ENCODE data around the gene CERKL. TPM values are rescaled to one million over a fixed set of nuclear protein-coding genes. Genes with fewer than 3 reads are reported as not detected.

The CERKL gene
- total RNA-seq, 2 donors from 2014 or later = not detected

DNA sequence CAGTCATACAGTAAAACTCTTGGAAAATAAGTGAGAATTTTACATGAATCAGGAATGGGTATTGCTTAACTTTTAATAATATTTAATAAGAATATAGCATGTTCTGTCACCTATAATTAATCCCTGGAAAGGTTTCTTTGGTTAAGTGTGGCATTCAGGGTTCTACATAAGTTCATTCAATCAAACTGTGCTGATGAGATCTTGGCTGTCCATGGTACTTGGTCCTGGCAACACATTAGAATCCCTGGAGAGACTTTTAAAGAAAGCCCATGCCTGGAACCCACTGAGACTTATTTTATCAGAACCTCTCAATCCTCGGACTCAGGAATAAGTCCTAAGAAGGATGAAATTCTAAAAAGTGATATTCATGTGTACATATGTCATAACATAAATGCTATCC lies 60.3 kb downstream of the CERKL start:
- no peaks in the 10 kb centered on the region for H3K36me3 Mint-ChIP-seq
- no peak overlapping the region for H3K27ac Mint-ChIP-seq
- H3K4me3 Mint-ChIP-seq = no peak overlapping the region

GRCh38 chr2:181594322-181594721 lies 62.6 kb downstream of the CERKL start:
- ATAC-seq = no peak
- peaks cover 0 to 7% of the 10 kb centered on the region in 2 donors for H3K27me3 Mint-ChIP-seq
- H3K4me1 Mint-ChIP-seq (ENCODE audit: low read depth in 2 of 2) = no peaks in the 10 kb centered on the region
- H3K9me3 Mint-ChIP-seq = no peaks in the 10 kb centered on the region
- no peak overlapping the region for H3K27ac Mint-ChIP-seq
- H3K36me3 Mint-ChIP-seq = no peaks in the 10 kb centered on the region
- DNase-seq (ENCODE audit: low spot score) = no peak
- H3K4me3 Mint-ChIP-seq = no peak overlapping the region

More for the DNA sequence above, 60.3 kb downstream of the CERKL start:
- ATAC-seq (no peak), DNase-seq (ENCODE audit: low spot score) (no peak)
- Mint-ChIP-seq H3K9me3 (no peaks in the 10 kb centered on the region), H3K4me1 (ENCODE audit: low read depth in 2 of 2) (no peaks in the 10 kb centered on the region), H3K27me3 (peaks cover 7 to 10% of the 10 kb centered on the region in 2 donors)

- DNase-seq (ENCODE audit: low spot score) = no peak
- ATAC-seq = no peak
- no peak overlapping the region for H3K4me3 Mint-ChIP-seq
- H3K27ac Mint-ChIP-seq = no peak overlapping the region
- no peaks in the 10 kb centered on the region for H3K9me3 Mint-ChIP-seq
- H3K4me1 Mint-ChIP-seq (ENCODE audit: low read depth in 2 of 2) = peaks cover 16 to 21% of the 10 kb centered on the region in 2 donors
- H3K27me3 Mint-ChIP-seq = peaks cover 11 to 15% of the 10 kb centered on the region in 2 donors
- H3K36me3 Mint-ChIP-seq = no peaks in the 10 kb centered on the region
Measured at GRCh38 chr2:181589779-181590178, 67.1 kb downstream of the CERKL start.

DNA sequence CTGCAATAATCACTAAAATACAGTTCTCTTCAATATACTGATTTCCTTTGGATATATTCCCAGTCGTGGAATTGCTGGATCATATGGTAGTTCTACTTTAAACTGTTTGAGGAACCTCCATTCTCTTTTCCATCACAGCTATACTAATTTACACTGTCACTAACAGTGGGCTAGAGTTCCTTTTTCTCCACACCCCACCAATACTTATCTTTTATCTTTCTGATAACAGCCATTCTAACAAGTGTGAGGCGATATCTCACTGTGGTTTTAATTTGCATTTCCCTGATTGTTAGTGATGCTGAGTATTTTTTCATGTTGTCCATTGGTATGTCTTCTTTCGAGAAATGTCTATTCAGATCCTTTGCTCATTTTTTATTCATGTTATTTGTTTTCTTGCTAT lies 68.4 kb downstream of the CERKL start:
- Mint-ChIP-seq H3K36me3 (no peaks in the 10 kb centered on the region), H3K9me3 (no peaks in the 10 kb centered on the region), H3K4me3 (no peak overlapping the region), H3K27ac (no peak overlapping the region), H3K27me3 (peaks cover 13 to 19% of the 10 kb centered on the region in 2 donors), H3K4me1 (ENCODE audit: low read depth in 2 of 2) (peaks cover 16 to 21% of the 10 kb centered on the region in 2 donors)
- no peak for DNase-seq (ENCODE audit: low spot score)
- ATAC-seq = no peak

DNA sequence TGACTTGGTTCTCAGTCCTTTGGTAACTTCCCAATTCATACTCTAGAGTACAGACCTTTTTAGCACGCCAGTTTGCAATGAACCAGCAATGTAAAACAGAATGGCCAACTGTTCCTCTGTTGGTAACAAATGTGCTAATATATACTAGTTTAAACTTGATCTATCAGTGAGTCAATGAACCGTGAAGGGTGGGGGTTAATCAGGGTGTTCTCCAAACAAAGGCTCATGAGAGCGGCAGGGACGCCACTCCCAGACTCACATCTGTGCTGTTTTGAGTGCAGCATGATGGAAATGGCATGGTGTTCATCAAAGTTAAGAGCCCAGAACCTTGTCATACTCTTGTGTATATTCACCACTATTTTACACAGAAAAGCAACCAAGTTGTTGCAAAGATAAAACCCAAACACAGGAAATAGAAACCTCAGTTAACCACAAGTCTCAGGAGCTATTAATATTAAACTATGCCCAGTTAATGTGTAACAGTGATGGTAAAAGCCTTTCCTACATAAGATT lies 70.3 kb downstream of the CERKL start:
- Mint-ChIP-seq H3K9me3 (no peaks in the 10 kb centered on the region), H3K27me3 (peaks cover 19 to 25% of the 10 kb centered on the region in 2 donors), H3K27ac (peak overlapping the region in 1 of 2 donors; percentile 19), H3K36me3 (no peaks in the 10 kb centered on the region), H3K4me3 (no peak overlapping the region), H3K4me1 (ENCODE audit: low read depth in 2 of 2) (peaks cover 16 to 21% of the 10 kb centered on the region in 2 donors)
- ATAC-seq (peak in 1 of 2 donors; percentile 61), DNase-seq (ENCODE audit: low spot score) (no peak)

GRCh38 chr2:181585732-181586131 lies 71.2 kb downstream of the CERKL start:
- Mint-ChIP-seq H3K27me3 (peaks cover 19 to 31% of the 10 kb centered on the region in 2 donors), H3K4me3 (no peak overlapping the region), H3K9me3 (no peaks in the 10 kb centered on the region), H3K36me3 (no peaks in the 10 kb centered on the region), H3K27ac (no peak overlapping the region), H3K4me1 (ENCODE audit: low read depth in 2 of 2) (peaks cover 16 to 21% of the 10 kb centered on the region in 2 donors)
- ATAC-seq = no peak
- DNase-seq (ENCODE audit: low spot score) = no peak

GRCh38 chr2:181581534-181581933 lies 75.4 kb downstream of the CERKL start:
- H3K4me1 Mint-ChIP-seq (ENCODE audit: low read depth in 2 of 2) = peaks cover 4 to 10% of the 10 kb centered on the region in 2 donors
- DNase-seq (ENCODE audit: low spot score) (no peak), ATAC-seq (no peak)
- no peak overlapping the region for H3K27ac Mint-ChIP-seq
- H3K4me3 Mint-ChIP-seq = no peak overlapping the region
- H3K27me3 Mint-ChIP-seq = peaks cover 12 to 21% of the 10 kb centered on the region in 2 donors
- no peaks in the 10 kb centered on the region for H3K36me3 Mint-ChIP-seq
- H3K9me3 Mint-ChIP-seq = no peaks in the 10 kb centered on the region

DNA sequence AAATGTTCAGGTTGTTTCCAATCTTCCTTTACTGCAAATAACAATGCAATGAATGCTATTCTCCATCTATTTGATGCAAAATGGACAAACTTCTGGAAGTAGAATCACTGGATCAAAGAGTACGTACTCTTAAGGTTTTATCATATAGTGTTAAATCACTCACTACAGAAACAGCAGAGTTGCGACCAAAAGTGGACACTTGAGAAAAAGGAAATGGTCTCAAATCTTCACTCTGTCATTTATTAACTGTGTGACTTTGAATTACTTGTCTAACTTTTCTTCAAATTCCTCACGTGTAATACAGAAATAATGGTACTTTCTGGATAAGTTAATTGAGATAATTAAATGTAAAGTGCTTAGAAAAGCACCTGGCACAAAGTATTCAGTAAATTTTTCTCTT lies 78.1 kb downstream of the CERKL start:
- Mint-ChIP-seq H3K27me3 (peaks cover 10 to 20% of the 10 kb centered on the region in 2 donors), H3K27ac (no peak overlapping the region), H3K9me3 (no peaks in the 10 kb centered on the region), H3K4me1 (ENCODE audit: low read depth in 2 of 2) (no peaks in the 10 kb centered on the region), H3K4me3 (no peak overlapping the region), H3K36me3 (no peaks in the 10 kb centered on the region)
- no peak for DNase-seq (ENCODE audit: low spot score)
- ATAC-seq = no peak

GRCh38 chr2:181576431-181576830 lies 80.5 kb downstream of the CERKL start:
- H3K4me3 Mint-ChIP-seq = no peak overlapping the region
- no peak for ATAC-seq
- no peaks in the 10 kb centered on the region for H3K4me1 Mint-ChIP-seq (ENCODE audit: low read depth in 2 of 2)
- DNase-seq (ENCODE audit: low spot score) = no peak
- no peak overlapping the region for H3K27ac Mint-ChIP-seq
- H3K36me3 Mint-ChIP-seq = no peaks in the 10 kb centered on the region
- H3K9me3 Mint-ChIP-seq = no peaks in the 10 kb centered on the region
- peaks cover 4 to 25% of the 10 kb centered on the region in 2 donors for H3K27me3 Mint-ChIP-seq

GRCh38 chr2:181575650-181576025 lies 81.3 kb downstream of the CERKL start:
- no peak overlapping the region for H3K27ac Mint-ChIP-seq
- peaks cover 4 to 18% of the 10 kb centered on the region in 2 donors for H3K27me3 Mint-ChIP-seq
- no peak for DNase-seq (ENCODE audit: low spot score)
- ATAC-seq = no peak
- no peak overlapping the region for H3K4me3 Mint-ChIP-seq
- no peaks in the 10 kb centered on the region for H3K9me3 Mint-ChIP-seq
- no peaks in the 10 kb centered on the region for H3K36me3 Mint-ChIP-seq
- peaks cover 0 to 2% of the 10 kb centered on the region in 2 donors for H3K4me1 Mint-ChIP-seq (ENCODE audit: low read depth in 2 of 2)

DNA sequence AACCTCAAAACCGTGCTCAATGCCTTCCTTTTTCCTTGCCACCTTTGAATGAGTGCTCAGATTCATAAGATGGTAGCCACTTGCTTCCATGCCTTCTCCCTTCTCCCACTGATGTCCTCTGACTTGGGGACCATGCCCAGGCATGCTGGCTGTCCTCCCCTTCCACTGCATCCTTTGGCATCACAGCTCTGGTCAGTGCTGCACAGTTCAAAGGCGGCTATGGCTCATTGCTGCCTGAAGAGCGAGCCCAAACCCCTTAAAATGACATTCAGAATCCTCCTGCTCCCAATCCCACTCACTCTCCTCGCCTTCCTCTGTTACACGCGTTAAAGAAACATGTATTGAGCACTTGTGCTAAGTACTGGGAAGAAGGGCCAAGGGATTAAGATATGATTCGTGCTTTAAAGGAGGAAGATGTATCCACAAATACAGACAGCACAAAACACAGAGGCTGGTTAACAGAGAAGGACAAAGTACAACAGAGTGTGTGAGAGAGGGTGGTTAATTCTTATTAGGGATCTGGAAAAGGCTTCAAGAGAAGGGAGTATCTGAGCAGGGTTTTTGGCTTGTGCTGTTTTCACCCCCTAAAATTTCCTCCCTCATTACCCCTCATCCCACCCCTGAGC lies 81.8 kb downstream of the CERKL start:
- no peak for ATAC-seq
- H3K27me3 Mint-ChIP-seq = peaks cover 4 to 18% of the 10 kb centered on the region in 2 donors
- no peak overlapping the region for H3K27ac Mint-ChIP-seq
- H3K4me3 Mint-ChIP-seq = no peak overlapping the region
- peaks cover 0 to 2% of the 10 kb centered on the region in 2 donors for H3K4me1 Mint-ChIP-seq (ENCODE audit: low read depth in 2 of 2)
- H3K36me3 Mint-ChIP-seq = no peaks in the 10 kb centered on the region
- H3K9me3 Mint-ChIP-seq = no peaks in the 10 kb centered on the region
- no peak for DNase-seq (ENCODE audit: low spot score)

- ATAC-seq = no peak
- Mint-ChIP-seq H3K27me3 (peaks cover 4 to 18% of the 10 kb centered on the region in 2 donors), H3K36me3 (no peaks in the 10 kb centered on the region), H3K9me3 (no peaks in the 10 kb centered on the region), H3K4me1 (ENCODE audit: low read depth in 2 of 2) (peaks cover 0 to 2% of the 10 kb centered on the region in 2 donors), H3K4me3 (no peak overlapping the region), H3K27ac (no peak overlapping the region)
- DNase-seq (ENCODE audit: low spot score) = no peak
Measured at GRCh38 chr2:181574321-181574720, 82.6 kb downstream of the CERKL start.

GRCh38 chr2:181573140-181573736 lies 83.7 kb downstream of the CERKL start:
- ATAC-seq (no peak), DNase-seq (ENCODE audit: low spot score) (no peak)
- Mint-ChIP-seq H3K27me3 (peaks cover 4 to 24% of the 10 kb centered on the region in 2 donors), H3K4me3 (no peak overlapping the region), H3K4me1 (ENCODE audit: low read depth in 2 of 2) (peaks cover 0 to 2% of the 10 kb centered on the region in 2 donors), H3K9me3 (no peaks in the 10 kb centered on the region), H3K27ac (no peak overlapping the region), H3K36me3 (no peaks in the 10 kb centered on the region)

DNA sequence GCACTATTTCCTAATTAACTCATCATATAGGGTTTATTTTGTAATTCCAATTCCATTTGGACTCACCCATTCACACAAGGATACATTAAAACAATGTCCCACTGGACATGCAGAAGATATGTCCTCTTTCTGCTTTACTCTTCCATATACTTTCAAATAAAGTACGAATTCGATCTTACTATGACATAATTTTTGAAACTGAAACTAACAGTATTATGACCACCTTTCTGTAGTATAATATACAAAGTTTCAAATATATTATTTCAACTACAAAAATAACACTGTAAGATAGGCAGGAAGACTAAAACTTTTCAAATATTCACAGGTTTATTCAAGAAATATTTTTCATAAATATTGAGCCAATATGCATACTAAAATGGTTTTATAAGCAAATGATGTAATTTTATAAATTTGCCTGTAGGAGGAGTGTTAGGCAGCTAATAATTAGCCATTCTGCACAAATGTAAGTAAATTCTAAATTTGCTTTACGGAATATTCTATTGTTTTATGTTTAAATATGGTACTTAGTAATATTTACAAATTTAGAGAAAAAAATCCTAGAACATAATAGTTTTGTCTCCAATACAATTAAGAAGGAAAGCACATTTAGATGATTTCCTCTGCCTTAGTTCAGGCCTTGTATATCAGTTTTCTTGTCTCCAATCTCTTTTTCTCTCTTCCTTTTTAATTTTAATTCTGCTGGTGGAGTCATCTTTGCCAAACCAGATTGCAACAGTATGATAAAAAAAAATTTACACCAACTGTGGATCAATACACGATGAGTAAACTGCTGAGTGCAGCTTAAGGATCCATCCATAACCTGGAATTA lies 85.9 kb downstream of the CERKL start:
- Mint-ChIP-seq H3K9me3 (no peaks in the 10 kb centered on the region), H3K4me3 (no peak overlapping the region), H3K36me3 (no peaks in the 10 kb centered on the region), H3K4me1 (ENCODE audit: low read depth in 2 of 2) (peaks cover 0 to 2% of the 10 kb centered on the region in 2 donors), H3K27ac (no peak overlapping the region), H3K27me3 (peaks cover 7 to 24% of the 10 kb centered on the region in 2 donors)
- ATAC-seq = no peak
- no peak for DNase-seq (ENCODE audit: low spot score)

Data from natural killer cell treated with Interleukin-12 subunit alpha and Interleukin-12 subunit beta and Interleukin-15 and Interleukin-18, amount 100 ng/mL, for 72 hours (primary cell).